C4-2B (cell line): ENCODE data around the gene LPAR6.

Source experiments
- CTCF ChIP-seq: fragments of 450-650 bp; conservative IDR thresholded peaks from 2 replicates; pipeline ENCODE4 v1.5.1; 2017; ENCODE audit warnings: mild to moderate bottlenecking
- ZFX ChIP-seq: fragments of 450-650 bp; IDR thresholded peaks from 2 replicates; pipeline ENCODE4 v1.6.1; 2017

- no peak for TF ChIP-seq CTCF
- TF ChIP-seq ZFX, result no peak
Measured at GRCh38 chr13:48437371-48437770, 24.5 kb upstream of the LPAR6 start.
